ENCODE results near the gene SLC41A1. TPM values are rescaled to one million over a fixed set of nuclear protein-coding genes. Genes with fewer than 3 reads are reported as not detected.

SLC41A1 gene
- total RNA-seq, 6 experiments from 2014 or later: 3.4 to 6.4 (median 4.6) TPM

DNA sequence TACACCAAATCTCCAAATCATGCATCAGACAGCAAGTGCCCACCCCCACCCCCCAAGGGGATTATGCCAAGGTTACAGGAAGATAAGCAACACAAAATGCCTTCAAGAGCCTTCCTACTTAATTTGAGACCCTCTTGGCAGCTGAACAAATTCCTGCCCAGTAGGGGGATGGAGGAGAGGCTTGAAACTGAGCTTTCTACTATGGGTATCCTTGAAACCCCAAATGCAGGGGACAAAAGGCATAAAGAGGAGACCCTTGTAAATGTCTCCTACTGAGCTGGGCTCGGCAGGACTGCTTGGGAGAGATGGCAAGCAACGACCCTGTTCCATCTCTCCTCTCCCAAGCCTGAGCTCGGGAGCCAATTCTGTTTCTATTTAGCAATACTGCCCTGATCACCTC is 3.5 kb downstream of the SLC41A1 start:
- DNase-seq: no peak

DNA sequence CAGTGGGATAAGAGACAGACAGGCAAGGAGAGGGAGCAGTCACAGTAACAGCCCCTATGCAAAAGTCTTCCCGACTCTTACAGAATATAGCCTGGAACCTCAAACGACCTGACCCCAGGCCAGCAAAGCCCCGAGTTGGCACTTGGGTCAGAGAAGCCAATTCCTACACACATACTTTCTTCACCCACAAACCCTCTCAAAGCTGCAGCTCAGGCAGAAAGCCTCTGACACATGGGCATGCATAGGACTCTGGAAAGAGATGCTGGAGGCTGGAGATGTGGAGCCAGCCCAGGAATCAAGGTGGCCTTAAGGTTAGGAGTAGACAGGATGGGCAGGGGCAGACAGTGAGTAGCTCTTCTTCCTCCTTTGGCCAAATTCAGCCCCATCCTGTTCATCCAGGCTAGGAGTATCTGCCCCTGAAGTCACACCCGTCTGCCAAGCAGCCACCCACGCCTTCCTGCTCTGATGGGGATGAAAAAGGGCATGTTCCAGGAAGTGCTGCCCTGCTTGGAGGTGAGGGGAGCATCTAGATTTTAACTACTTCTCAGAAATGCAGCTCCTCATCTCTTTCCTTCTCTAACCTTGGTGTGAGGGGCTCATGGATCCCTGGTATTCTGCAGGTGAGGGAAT is 7.8 kb downstream of the SLC41A1 start:
- Histone ChIP-seq H3K27ac (no peak overlapping the region), H3K4me3 (no peak overlapping the region), H3K9me3 (no peaks in the 10 kb centered on the region), H3K36me3 (no peaks in the 10 kb centered on the region), H3K4me1 (no peaks in the 10 kb centered on the region), H3K27me3 (no peaks in the 10 kb centered on the region)
- DNase-seq (no peak), ATAC-seq (no peak)
- TF ChIP-seq POLR2A (IDR thresholded peaks at IDR 0.05): no peak
- TF ChIP-seq, protein P1, sequence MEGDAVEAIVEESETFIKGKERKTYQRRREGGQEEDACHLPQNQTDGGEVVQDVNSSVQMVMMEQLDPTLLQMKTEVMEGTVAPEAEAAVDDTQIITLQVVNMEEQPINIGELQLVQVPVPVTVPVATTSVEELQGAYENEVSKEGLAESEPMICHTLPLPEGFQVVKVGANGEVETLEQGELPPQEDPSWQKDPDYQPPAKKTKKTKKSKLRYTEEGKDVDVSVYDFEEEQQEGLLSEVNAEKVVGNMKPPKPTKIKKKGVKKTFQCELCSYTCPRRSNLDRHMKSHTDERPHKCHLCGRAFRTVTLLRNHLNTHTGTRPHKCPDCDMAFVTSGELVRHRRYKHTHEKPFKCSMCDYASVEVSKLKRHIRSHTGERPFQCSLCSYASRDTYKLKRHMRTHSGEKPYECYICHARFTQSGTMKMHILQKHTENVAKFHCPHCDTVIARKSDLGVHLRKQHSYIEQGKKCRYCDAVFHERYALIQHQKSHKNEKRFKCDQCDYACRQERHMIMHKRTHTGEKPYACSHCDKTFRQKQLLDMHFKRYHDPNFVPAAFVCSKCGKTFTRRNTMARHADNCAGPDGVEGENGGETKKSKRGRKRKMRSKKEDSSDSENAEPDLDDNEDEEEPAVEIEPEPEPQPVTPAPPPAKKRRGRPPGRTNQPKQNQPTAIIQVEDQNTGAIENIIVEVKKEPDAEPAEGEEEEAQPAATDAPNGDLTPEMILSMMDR (IDR thresholded peaks at IDR 0.05): no peak
- no CpG with 5 or more reads among the region's 5 CpGs for WGBS (ENCODE audit: insufficient coverage, low coverage, low lambda C conversion rate, missing lambda C conversion rate)
- intact Hi-C loops (cut with DNase I): no loop called here

More for the DNA sequence above, 3.5 kb downstream of the SLC41A1 start:
- Histone ChIP-seq H3K27ac (no peak overlapping the region), H3K36me3 (no peaks in the 10 kb centered on the region), H3K4me3 (no peak overlapping the region), H3K9me3 (no peaks in the 10 kb centered on the region), H3K4me1 (peaks cover 0 to 5% (median 0%) of the 10 kb centered on the region in 4 donors), H3K27me3 (no peaks in the 10 kb centered on the region)
- 93% methylated on average over 3 of the region's 3 CpGs for WGBS (ENCODE audit: insufficient coverage, low coverage, low lambda C conversion rate, missing lambda C conversion rate)
- intact Hi-C loops (cut with DNase I): no loop called here
- TF ChIP-seq POLR2A (IDR thresholded peaks at IDR 0.05): no peak
- TF ChIP-seq, protein P1 (IDR thresholded peaks at IDR 0.05): no peak
- no peak for ATAC-seq

DNA sequence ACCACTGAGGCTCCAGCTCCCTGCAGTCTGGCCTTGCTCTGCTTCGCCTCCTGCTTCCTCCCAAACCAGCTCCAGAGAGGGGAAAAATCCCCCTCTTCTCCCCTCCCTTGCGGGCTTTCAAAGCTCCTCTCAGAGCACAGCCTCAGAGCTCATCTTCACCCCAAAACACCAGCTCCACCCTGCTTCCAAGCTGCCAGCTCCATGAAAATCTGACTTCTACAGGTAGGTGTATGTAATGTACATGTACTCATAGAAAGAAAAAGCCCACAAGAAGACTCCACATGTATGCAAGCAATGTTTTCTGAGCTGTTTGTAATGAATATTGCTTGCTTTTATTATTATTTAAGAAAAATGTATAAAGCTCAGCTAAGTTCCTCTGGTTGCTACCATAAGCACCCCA is 8.4 kb downstream of the SLC41A1 start:
- no CpG with 5 or more reads among the region's 2 CpGs for WGBS (ENCODE audit: insufficient coverage, low coverage, low lambda C conversion rate, missing lambda C conversion rate)
- no peaks in the 10 kb centered on the region for H3K27me3 ChIP-seq
- intact Hi-C loops (cut with DNase I): no loop called here
- TF ChIP-seq POLR2A (IDR thresholded peaks at IDR 0.05): no peak
- TF ChIP-seq, protein P1 (IDR thresholded peaks at IDR 0.05): no peak
- no peak overlapping the region for H3K27ac ChIP-seq
- H3K4me3 ChIP-seq: no peak overlapping the region
- H3K4me1 ChIP-seq: no peaks in the 10 kb centered on the region
- DNase-seq (no peak), ATAC-seq (no peak)
- H3K9me3 ChIP-seq: no peaks in the 10 kb centered on the region
- H3K36me3 ChIP-seq: no peaks in the 10 kb centered on the region

DNA sequence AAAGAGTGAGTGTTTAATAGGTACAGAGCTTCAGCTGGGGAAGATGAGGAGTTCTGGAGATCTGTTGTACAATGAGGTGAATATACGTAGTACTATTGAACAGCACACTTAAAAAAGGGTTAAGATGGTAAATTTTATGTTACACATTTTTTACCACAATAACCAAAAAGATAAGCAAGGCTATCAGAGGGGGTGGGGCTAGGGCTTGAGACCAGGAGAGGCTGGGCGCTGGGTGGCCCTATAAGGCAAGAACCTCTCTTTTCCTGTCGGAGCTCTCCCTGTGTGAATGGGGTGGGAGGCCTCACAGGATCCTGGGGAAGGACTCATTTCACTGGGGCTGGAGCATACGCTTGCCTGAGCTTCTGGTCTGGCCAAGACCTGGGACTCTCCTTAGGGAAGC is 9.0 kb downstream of the SLC41A1 start:
- WGBS (ENCODE audit: insufficient coverage, low coverage, low lambda C conversion rate, missing lambda C conversion rate): 100% methylated on average over 1 of the region's 4 CpGs
- no peak overlapping the region for H3K4me3 ChIP-seq
- no peaks in the 10 kb centered on the region for H3K9me3 ChIP-seq
- no peak for DNase-seq
- TF ChIP-seq, protein P1 (IDR thresholded peaks at IDR 0.05): no peak
- TF ChIP-seq POLR2A (IDR thresholded peaks at IDR 0.05): no peak
- no peak for ATAC-seq
- intact Hi-C loops (cut with DNase I): no loop called here
- H3K27ac ChIP-seq: no peak overlapping the region
- H3K27me3 ChIP-seq: no peaks in the 10 kb centered on the region
- no peaks in the 10 kb centered on the region for H3K4me1 ChIP-seq
- no peaks in the 10 kb centered on the region for H3K36me3 ChIP-seq
